ENCODE results near the gene GNG2.

GNG2 gene

GRCh38 chr14:51856792-51857296 is 3.6 kb upstream of the GNG2 start:
- DNase-seq (ENCODE audit: low read depth): no peak

GRCh38 chr14:51859131-51859530 is 1.3 kb upstream of the GNG2 start:
- DNase-seq (ENCODE audit: low read depth): no peak

- no peak for DNase-seq (ENCODE audit: low read depth)
Measured at GRCh38 chr14:51860825-51861499, 550 bp downstream of the GNG2 start.

- no peak for DNase-seq (ENCODE audit: low read depth)
Measured at GRCh38 chr14:51862176-51862796, 1.9 kb downstream of the GNG2 start.

- no peak for DNase-seq (ENCODE audit: low read depth)
Measured at GRCh38 chr14:51862860-51863259, 2.4 kb downstream of the GNG2 start.

- no peak for DNase-seq (ENCODE audit: low read depth)
Measured at GRCh38 chr14:51865953-51866747, 5.7 kb downstream of the GNG2 start.

- no peak for DNase-seq (ENCODE audit: low read depth)
Measured at GRCh38 chr14:51867741-51868140, 7.3 kb downstream of the GNG2 start.

GRCh38 chr14:51868405-51868804 is 8.0 kb downstream of the GNG2 start:
- no peak for DNase-seq (ENCODE audit: low read depth)

- DNase-seq (ENCODE audit: low read depth): peak; percentile 54
Measured at GRCh38 chr14:51869411-51870100, 9.1 kb downstream of the GNG2 start.

GRCh38 chr14:51870606-51871005 is 10.2 kb downstream of the GNG2 start:
- DNase-seq (ENCODE audit: low read depth): no peak

- no peak for DNase-seq (ENCODE audit: low read depth)
Measured at GRCh38 chr14:51871846-51872245, 11.4 kb downstream of the GNG2 start.

GRCh38 chr14:51872396-51872795 is 12.0 kb downstream of the GNG2 start:
- DNase-seq (ENCODE audit: low read depth): no peak

GRCh38 chr14:51873221-51873893 is 12.9 kb downstream of the GNG2 start:
- DNase-seq (ENCODE audit: low read depth): no peak

- no peak for DNase-seq (ENCODE audit: low read depth)
Measured at GRCh38 chr14:51877810-51878209, 17.4 kb downstream of the GNG2 start.

- DNase-seq (ENCODE audit: low read depth): no peak
Measured at GRCh38 chr14:51879170-51879569, 18.8 kb downstream of the GNG2 start.

- DNase-seq (ENCODE audit: low read depth): no peak
Measured at GRCh38 chr14:51880835-51881580, 20.6 kb downstream of the GNG2 start.

GRCh38 chr14:51881636-51882035 is 21.2 kb downstream of the GNG2 start:
- DNase-seq (ENCODE audit: low read depth): no peak

GRCh38 chr14:51883232-51883631 is 22.8 kb downstream of the GNG2 start:
- DNase-seq (ENCODE audit: low read depth): no peak

GRCh38 chr14:51884086-51884927 is 23.9 kb downstream of the GNG2 start:
- no peak for DNase-seq (ENCODE audit: low read depth)

GRCh38 chr14:51889851-51890250 is 29.4 kb downstream of the GNG2 start:
- no peak for DNase-seq (ENCODE audit: low read depth)
